Raji (cell line): ENCODE results near the gene WNT3.

ENCODE experiments used
- POLR2A ChIP-seq: IDR thresholded peaks from 2 replicates; pipeline ENCODE4 v1.6.1; 2011; ENCODE audit warnings: low read depth, low read length, control low read depth; ENCODE audit not compliant: insufficient read depth

The WNT3 gene

GRCh38 chr17:46764709-46765401, 53.6 kb downstream of the WNT3 start:
- TF ChIP-seq POLR2A, result no peak

DNA sequence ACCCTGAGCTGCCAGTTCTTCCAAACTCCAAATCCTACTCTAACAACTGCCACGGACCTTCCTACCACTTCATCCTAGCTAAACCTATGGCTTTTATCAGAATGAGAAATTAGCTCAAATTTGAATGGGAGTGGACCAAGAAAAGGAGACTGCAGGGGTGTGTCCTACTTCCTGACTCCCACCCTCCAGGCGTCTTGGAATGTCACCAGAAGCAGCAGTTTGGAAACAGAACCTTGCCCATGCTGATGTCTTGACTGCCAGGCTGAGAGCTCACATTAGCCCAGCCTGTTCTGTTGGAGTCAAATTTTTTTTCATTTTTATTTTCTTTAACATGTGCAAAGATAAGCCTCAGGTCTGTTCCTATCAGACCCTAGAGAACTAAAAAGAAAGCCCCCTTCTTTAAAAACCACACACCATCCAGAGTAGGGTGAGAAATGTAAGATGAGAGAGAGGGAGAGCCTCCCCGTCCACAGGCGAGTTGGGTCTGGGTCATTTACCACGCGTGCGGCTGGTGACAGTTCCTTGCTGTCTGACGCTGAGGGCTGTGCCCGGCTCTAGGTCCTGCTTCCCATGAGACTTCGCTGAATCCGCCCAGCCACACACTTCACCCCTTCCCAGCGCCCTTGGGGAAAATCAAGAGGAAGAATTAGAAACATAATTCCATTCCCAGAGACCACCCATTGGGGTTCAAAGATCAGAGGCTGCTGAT, 54.3 kb downstream of the WNT3 start:
- no peak for TF ChIP-seq POLR2A

GRCh38 chr17:46763416-46763815, 55.1 kb downstream of the WNT3 start:
- TF ChIP-seq POLR2A, result no peak

GRCh38 chr17:46759141-46759540, 59.4 kb downstream of the WNT3 start:
- TF ChIP-seq POLR2A, result no peak

GRCh38 chr17:46758614-46759013, 59.9 kb downstream of the WNT3 start:
- TF ChIP-seq POLR2A, result no peak

DNA sequence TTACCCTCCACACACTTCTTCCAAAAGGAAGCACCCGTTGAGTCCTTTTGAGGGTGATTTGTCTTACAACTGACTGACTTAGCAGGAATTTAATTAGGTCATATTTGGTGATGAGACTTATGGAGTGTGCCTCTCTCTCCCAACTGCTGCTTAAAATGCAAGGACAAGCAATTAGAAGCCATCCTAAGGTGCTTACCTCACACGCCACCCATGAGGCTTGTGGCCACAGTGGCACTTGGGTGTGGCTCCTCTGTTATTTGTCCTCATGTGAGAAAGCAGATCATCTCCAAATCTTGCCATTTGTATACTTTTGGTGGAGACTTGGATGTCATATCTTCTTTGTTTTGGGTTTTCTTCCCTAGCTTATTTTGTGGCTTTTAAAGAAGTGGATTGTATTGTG, 61.6 kb downstream of the WNT3 start:
- TF ChIP-seq POLR2A, result no peak

- TF ChIP-seq POLR2A, result no peak
Measured at GRCh38 chr17:46756081-46756735, 62.3 kb downstream of the WNT3 start.

DNA sequence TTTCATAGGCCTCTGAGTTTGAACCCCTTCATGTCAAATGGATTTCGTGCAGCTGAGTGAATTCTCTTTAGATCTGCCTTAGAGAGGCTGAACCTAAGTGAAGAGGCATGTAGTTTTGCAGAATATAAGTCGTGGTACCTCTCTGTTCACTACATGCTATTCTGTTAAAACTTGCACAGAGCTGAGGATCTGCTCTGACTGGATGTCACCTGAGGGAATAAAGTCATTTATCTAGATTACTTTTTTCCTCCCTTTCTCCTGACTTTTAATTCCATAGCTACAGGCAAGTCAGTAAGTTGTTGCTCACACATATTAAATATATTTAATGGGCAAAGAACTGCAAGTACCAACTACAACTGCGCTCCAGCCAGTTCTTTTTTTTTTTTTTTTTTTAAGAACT, 64.7 kb downstream of the WNT3 start:
- no peak for TF ChIP-seq POLR2A

GRCh38 chr17:46751425-46751824, 67.1 kb downstream of the WNT3 start:
- no peak for TF ChIP-seq POLR2A

GRCh38 chr17:46745376-46745775, 73.1 kb downstream of the WNT3 start:
- no peak for TF ChIP-seq POLR2A

- no peak for TF ChIP-seq POLR2A
Measured at GRCh38 chr17:46744441-46744840, 74.1 kb downstream of the WNT3 start.

GRCh38 chr17:46742565-46743270, 75.8 kb downstream of the WNT3 start:
- no peak for TF ChIP-seq POLR2A

- TF ChIP-seq POLR2A, result no peak
Measured at GRCh38 chr17:46741122-46741730, 77.3 kb downstream of the WNT3 start.

DNA sequence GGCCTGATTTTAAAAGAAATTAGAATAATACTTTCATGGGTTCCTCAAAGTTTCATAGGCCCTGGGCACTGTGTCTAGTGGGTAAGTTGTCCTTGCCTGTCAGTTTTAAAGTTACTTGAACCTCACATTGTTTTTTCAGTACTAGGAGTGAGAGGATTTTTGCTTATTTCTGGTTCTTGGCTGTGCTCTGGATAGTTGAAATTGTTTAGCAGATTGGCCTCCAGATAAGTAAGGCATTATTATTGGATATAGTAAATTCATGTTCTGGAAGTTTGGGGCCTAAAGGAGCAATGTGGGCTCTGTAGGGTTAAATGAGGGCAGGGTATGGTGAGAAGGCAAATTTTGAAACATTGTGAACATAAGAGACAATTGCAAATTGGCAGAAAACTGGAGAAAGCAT, 78.5 kb downstream of the WNT3 start:
- TF ChIP-seq POLR2A, result no peak

- no peak for TF ChIP-seq POLR2A
Measured at GRCh38 chr17:46738544-46738943, 79.9 kb downstream of the WNT3 start.
